DMS53 treated with DMSO at 0.1 percent for 48 hours (cell line): ENCODE data around the gene PUS3.

Experiments
- DNase-seq: peaks from one replicate; lab custom pipeline; 2025; ENCODE audit not compliant: unreplicated experiment; lab: John Stamatoyannopoulos, UW

PUS3 gene

GRCh38 chr11:125941619-125942611 lies 38.9 kb upstream of the PUS3 start:
- DNase-seq: peak; percentile 88

DNA sequence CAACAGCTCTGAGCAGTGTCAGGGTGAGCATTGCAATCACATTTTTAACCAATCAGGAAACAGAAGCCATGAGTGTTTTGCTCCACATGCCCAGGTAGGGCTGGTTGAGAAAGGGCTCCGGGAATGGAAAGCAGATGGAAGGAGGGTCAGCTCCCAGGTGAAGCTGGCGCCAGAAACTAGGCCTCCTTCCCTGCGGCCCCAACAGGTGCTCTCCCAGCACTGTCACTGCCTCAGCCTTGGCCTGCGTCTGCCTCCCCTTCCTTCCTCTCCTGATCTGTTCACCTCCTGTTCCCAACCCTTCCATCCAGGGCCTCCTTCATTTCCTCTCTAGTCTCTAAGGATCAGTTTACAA lies 38.2 kb upstream of the PUS3 start:
- DNase-seq: no peak

GRCh38 chr11:125940145-125940544 lies 37.1 kb upstream of the PUS3 start:
- DNase-seq: no peak

- no peak for DNase-seq
Measured at GRCh38 chr11:125939081-125939521, 36.1 kb upstream of the PUS3 start.

- no peak for DNase-seq
Measured at GRCh38 chr11:125938418-125938817, 35.4 kb upstream of the PUS3 start.

DNA sequence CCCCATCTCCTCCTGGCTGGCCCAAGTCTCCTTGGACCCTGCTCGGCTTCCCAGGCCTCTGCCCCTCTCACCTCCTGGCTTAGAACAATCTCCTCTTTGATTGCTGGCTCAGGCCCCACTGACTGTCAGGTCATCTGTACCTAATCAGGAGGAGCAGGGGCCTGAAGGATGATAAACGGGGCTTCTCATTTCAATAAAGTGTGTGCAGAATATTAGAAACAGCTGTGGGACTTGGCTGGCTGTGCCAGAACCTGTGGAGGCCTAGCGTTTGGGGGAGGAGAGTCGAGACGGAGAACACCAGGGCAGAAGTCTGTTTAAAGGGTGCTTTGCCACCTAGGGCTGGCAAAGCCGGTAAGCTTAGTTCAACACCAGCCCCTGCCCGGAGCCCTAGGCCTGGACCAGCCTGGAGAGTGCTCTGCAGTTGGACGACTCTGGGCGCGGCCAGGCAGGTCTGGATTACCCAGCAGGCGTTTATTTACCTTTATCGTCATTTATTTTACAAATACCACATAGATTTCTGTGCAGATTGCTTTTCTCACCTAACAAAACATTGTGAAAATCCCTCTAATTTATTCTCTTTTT lies 32.7 kb upstream of the PUS3 start:
- no peak for DNase-seq

GRCh38 chr11:125935056-125935455 lies 32.0 kb upstream of the PUS3 start:
- no peak for DNase-seq

GRCh38 chr11:125934473-125934872 lies 31.5 kb upstream of the PUS3 start:
- no peak for DNase-seq

DNA sequence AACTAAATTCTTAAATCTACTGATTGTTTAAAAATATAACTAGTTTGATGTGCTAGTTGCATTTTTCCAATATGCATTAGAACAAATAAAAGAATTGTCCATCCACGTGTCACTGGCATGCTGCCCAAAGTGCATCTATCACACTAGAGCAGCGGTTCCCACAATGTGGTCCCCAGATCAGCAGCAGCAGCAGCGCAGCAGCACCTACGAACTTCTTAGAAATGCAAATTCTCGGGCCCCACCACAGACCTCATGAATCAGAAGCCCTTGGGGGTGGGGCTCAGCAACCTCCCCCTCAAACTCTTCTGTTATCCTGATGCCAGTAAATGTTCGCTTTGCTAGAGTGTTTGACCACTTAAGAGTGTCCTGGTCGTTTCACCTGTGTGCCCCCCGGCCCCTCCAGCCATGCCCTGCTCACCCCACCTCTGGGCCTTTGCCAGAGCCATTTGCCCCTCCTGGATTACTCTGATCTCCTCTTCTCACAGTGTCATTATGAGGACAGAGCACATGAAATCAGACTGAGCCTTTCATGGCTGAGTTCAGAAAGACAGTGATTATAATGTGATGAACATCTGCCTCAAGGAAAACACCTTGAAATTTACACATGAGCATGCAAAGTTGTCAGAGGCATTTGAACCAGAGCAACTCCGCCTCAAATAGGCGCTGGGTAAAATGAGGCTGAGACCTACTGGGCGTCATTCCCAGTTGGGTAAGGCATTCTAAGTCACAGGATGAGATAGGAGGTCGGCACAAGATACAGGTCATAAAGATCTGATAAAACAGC lies 30.2 kb upstream of the PUS3 start:
- DNase-seq: no peak

GRCh38 chr11:125932301-125932700 lies 29.3 kb upstream of the PUS3 start:
- no peak for DNase-seq

DNA sequence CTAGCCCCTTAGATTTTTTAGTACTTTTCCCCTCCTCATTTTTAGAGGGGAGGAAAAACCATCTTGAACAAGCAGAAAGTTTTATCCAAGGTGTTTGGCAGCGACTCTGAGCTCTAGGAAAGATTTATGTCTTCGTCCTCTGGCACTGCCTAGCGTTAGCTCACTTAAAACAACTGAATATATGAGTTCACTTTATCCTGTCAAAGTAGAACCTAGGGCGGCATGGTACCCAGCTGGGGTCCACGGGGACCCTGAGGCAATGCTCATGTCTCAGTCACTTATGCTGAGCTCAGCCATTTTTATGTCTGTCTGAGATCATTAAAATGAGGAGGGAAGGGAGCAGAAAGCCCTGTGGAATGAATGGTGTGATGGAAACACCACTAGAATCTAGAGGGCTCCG lies 28.7 kb upstream of the PUS3 start:
- DNase-seq: no peak

- no peak for DNase-seq
Measured at GRCh38 chr11:125931116-125931515, 28.1 kb upstream of the PUS3 start.

GRCh38 chr11:125930076-125930450 lies 27.1 kb upstream of the PUS3 start:
- no peak for DNase-seq

DNA sequence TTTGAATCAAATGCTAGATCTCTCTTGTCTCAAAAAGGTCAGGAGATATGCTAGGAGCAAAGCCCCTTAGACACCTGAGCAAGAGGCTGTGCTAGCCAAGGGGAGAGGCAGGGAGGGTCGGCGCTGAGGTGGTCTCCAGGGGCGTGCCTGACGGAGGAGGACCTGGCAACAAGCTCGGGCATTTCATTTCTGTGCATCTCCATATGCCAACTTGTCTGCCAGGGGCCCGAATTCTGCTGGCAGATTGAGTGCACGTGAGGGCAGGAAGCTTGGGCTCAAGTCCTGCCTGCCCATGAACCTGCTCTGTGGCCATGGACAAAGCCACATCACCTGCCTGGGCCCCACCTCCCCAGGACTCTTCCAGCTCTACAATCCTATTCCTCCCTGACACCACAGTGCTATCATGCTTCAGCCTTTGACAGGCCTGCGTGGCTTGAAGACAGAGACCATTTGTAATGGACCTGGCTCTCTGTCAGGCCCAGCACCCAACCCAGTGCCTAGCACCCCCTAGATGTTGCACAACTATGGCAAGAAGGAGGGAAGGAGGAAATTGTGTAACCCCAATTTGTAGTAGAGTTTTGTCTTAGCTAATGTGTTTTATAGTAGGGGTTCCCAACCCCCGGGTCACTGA lies 26.6 kb upstream of the PUS3 start:
- DNase-seq: no peak

DNA sequence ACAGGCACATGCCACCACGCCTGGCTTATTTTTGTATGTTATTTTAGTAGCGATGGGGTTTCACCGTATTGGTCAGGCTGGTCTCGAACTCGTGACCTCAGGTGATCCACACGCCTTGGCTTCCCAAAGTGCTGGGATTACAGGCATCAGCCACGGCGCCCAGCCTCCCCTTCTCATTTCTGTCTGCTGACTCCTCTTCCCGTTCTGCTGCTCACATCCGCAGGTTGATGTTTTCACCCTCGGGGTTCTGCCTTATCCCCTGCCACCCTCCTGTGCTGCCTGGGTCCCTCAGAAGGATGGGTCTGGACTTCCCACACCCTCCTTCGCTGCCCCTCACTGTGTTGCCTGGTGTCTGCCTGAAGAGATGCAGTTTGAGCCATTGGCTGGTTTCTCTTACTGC lies 23.7 kb upstream of the PUS3 start:
- DNase-seq: no peak

GRCh38 chr11:125925804-125926203 lies 22.8 kb upstream of the PUS3 start:
- DNase-seq: no peak

DNA sequence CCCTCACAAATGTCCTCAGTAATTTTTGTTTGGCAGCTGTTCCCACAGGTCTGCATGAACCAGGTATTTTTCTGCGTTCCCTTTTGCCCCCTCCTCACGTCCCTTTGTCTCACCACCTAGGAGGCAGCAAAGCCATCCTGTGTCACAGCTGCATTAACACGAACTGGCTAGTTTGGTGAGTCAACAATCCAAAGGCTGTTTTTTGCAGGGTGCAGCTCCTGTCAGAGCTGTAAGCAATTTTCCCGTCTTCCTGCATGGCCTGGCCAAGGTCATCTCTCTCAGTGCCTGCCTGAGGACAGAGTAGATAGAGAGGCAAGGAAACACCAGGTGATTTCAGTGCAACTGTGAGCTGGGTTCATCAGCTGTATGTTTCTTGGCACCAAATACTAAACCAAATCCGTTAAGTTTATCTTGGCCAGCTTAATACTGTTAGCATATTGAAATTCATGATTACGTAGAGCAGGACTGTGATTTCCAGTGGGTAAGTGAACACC lies 22.3 kb upstream of the PUS3 start:
- DNase-seq: no peak

DNA sequence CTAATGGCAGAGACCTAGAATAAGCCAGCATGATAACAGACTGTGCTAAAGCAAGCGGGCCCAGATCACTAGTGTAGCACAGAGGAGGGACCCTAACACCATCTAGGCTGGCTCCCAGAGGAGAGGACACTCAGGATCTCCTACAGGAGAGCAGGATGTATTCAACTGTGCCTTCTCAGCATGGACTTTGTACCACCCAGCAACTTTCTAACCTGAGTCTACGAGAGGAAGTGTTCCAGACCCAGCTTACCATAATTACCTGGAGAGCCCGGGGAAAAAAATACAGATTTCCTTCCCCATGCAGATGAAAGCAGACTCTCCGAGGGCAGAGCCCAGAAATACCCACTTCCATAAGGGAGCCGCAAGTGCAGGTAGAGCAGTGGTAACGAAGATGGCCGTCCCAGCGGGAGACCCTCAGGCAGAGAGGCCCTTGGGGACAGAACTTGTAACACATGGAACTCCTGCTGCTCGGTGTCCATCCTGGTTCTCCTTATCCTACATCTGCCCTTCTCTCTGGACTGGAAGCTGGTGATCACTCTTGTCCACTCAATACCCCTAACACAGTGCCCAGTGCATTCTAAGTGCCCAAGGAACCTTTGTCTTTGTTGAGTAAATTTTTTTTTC lies 21.5 kb upstream of the PUS3 start:
- DNase-seq: no peak

DNA sequence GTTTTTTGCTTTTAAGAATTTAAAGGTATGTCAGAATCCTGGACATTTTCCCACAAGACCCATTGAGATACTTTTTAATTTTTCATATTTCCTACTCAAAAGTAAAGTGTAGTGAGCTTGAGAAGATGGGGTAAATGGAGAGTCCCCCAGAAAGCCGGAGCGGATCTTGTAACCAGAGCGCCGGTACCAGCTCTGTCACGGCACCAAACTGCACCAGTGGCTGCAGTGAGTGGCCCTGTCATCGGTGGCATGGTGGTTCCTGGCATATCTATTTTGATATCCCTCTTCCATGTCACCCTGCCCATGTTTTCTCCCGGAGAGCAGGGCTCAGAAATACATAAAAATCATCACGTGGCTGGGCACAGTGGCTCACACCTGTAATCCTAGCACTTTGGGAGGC lies 20.6 kb upstream of the PUS3 start:
- DNase-seq: no peak

DNA sequence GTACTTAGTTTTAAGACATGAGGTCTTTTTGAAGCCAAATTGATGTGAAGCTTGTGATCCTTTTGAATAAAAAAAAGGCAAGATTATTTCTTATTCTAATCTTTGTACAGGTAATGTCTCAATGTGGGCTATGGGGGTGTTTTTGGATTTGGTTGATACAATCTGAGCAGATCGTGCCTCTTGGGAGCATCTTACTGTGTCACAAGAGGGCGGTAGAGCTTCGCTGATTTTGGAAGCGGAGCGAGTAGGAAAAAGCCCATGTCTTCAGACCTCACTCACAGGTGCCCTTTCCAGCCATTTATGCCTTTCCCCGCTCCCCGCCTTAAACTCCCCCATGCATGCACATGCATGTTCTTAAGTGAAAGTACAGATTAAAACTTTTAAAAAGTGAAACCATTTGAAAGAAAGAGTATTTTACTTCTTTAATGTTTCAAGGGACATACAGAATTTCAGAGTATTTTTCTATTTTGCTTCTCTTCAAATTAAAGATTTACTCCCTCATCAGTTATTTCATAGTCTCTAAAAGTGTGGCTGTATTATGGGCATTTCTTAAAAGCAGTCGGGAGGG lies 20.1 kb upstream of the PUS3 start:
- DNase-seq: peak; percentile 83
